Adipocyte (in vitro differentiated cells): ENCODE measurements around the gene NTRK2.

Experiments
- DNase-seq: peaks from one replicate; pipeline ENCODE4 v3.0.0-alpha.2; 2015; ENCODE audit warnings: low read depth
- H3K27me3 ChIP-seq: replicated peaks from 2 replicates; pipeline ENCODE4 v1.7.0; 2013; ENCODE audit warnings: mild to moderate bottlenecking, low read length, moderate library complexity; ENCODE audit not compliant: control insufficient read depth, insufficient read depth
- H3K36me3 ChIP-seq: 2 replicates; pipeline ENCODE4 v1.7.0; 2013; ENCODE audit warnings: low read length, mild to moderate bottlenecking, moderate library complexity; ENCODE audit not compliant: control insufficient read depth, insufficient read depth, severe bottlenecking
- H3K4me1 ChIP-seq: 2 replicates; pipeline ENCODE4 v1.7.0; 2013; ENCODE audit warnings: mild to moderate bottlenecking, low read length, moderate library complexity; ENCODE audit not compliant: control insufficient read depth, insufficient read depth
- H3K4me3 ChIP-seq: 2 replicates; pipeline ENCODE4 v1.7.0; 2013; ENCODE audit warnings: mild to moderate bottlenecking, low read length, moderate library complexity
- H3K9ac ChIP-seq: 2 replicates; pipeline ENCODE4 v1.7.0; 2013; ENCODE audit warnings: mild to moderate bottlenecking, low read length, moderate library complexity
- H3K9me3 ChIP-seq: 2 replicates; pipeline ENCODE4 v1.7.0; 2013; ENCODE audit warnings: mild to moderate bottlenecking, low read length, moderate library complexity; ENCODE audit not compliant: control insufficient read depth

The NTRK2 gene

GRCh38 chr9:84899326-84899725, 229.8 kb downstream of the NTRK2 start:
- Histone ChIP-seq H3K9me3 (peaks cover 8% of the 10 kb centered on the region), H3K4me1 (no peaks in the 10 kb centered on the region), H3K9ac (no peak overlapping the region), H3K4me3 (no peak overlapping the region), H3K36me3 (no peaks in the 10 kb centered on the region), H3K27me3 (no peaks in the 10 kb centered on the region)
- no peak for DNase-seq

GRCh38 chr9:84900421-84900820, 230.9 kb downstream of the NTRK2 start:
- DNase-seq = no peak
- Histone ChIP-seq H3K9ac (no peak overlapping the region), H3K27me3 (no peaks in the 10 kb centered on the region), H3K4me1 (no peaks in the 10 kb centered on the region), H3K4me3 (no peak overlapping the region), H3K9me3 (peaks cover 8% of the 10 kb centered on the region), H3K36me3 (no peaks in the 10 kb centered on the region)

DNA sequence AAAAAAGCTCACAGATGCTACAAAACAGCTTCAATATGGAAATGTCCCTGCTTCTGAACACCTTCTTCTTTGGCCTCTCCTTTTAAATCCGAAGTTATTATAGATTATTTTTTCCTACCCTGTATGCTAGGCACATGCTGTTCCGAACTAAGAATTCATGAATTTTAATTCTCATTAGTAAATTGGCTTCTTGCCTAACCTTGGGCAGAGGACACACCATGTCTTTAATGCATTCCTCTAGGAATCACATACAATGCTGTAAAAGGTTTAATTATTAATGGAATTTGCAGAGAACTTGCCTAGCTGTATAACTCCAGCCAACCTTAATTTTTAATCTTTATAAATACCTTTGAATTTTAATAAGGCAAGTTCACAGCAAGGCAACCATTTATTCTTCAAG, 234.4 kb downstream of the NTRK2 start:
- DNase-seq = no peak
- Histone ChIP-seq H3K4me3 (no peak overlapping the region), H3K36me3 (no peaks in the 10 kb centered on the region), H3K9me3 (peaks cover 8% of the 10 kb centered on the region), H3K4me1 (no peaks in the 10 kb centered on the region), H3K27me3 (no peaks in the 10 kb centered on the region), H3K9ac (no peak overlapping the region)

DNA sequence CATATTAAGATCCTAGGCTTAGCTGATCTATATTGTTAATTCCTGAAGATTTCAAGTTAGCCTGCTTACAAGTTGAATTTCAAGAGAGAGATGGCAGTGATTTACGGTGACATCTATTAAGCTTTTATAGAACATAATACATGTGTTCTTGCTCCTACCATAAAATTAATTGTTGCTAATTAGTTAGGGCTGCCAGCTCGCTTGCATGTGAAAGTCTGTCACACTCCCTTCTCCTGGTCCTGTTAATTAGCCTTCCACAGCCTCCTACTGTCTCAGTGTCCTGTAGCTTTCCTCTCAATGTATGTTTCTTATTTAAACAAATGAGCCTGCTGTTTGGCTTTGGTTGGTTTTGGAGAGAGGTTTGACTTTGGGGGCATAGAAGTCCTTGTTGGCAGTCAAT, 247.2 kb downstream of the NTRK2 start:
- Histone ChIP-seq H3K4me3 (no peak overlapping the region), H3K4me1 (peaks cover 9% of the 10 kb centered on the region)

GRCh38 chr9:84917366-84918070, 248.0 kb downstream of the NTRK2 start:
- Histone ChIP-seq H3K9ac (no peak overlapping the region), H3K9me3 (no peaks in the 10 kb centered on the region), H3K27me3 (no peaks in the 10 kb centered on the region), H3K4me3 (no peak overlapping the region), H3K4me1 (peaks cover 9% of the 10 kb centered on the region), H3K36me3 (no peaks in the 10 kb centered on the region)
- DNase-seq = no peak

More for the DNA sequence above, 247.2 kb downstream of the NTRK2 start:
- no peaks in the 10 kb centered on the region for H3K9me3 ChIP-seq
- H3K9ac ChIP-seq = no peak overlapping the region
- H3K36me3 ChIP-seq = no peaks in the 10 kb centered on the region
- H3K27me3 ChIP-seq = no peaks in the 10 kb centered on the region
- no peak for DNase-seq

- peaks cover 9% of the 10 kb centered on the region for H3K4me1 ChIP-seq
- no peaks in the 10 kb centered on the region for H3K27me3 ChIP-seq
- H3K36me3 ChIP-seq = no peaks in the 10 kb centered on the region
- H3K4me3 ChIP-seq = no peak overlapping the region
- H3K9me3 ChIP-seq = no peaks in the 10 kb centered on the region
- no peak for DNase-seq
- no peak overlapping the region for H3K9ac ChIP-seq
These were observed 249.9 kb downstream of the NTRK2 start for GRCh38 chr9:84919440-84919839.

GRCh38 chr9:84921175-84921574, 251.6 kb downstream of the NTRK2 start:
- H3K9ac ChIP-seq = no peak overlapping the region

GRCh38 chr9:84922051-84922450, 252.5 kb downstream of the NTRK2 start:
- no peaks in the 10 kb centered on the region for H3K27me3 ChIP-seq
- H3K4me1 ChIP-seq = peaks cover 9% of the 10 kb centered on the region

More at GRCh38 chr9:84921175-84921574, 251.6 kb downstream of the NTRK2 start:
- no peak for DNase-seq
- Histone ChIP-seq H3K4me3 (no peak overlapping the region), H3K4me1 (peaks cover 9% of the 10 kb centered on the region), H3K36me3 (no peaks in the 10 kb centered on the region), H3K9me3 (no peaks in the 10 kb centered on the region), H3K27me3 (no peaks in the 10 kb centered on the region)

DNA sequence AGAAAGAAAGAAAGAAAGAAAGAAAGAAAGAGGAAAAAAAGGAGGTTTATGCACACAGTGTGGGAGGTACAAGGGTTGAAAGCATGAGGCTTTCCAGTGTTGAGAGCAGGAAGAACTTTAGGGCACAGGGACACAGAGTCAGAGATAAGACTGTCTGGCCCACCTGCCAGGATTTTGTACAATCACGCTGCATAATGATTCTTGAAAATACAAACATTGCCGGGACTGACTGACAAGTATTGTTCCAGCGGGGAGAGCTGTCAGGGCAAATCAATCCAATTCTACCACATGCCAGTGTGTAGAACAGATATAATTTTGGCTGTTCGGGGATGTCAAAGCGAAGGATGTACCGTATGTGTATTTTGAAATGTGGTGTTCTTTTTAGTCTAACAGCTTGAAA, 254.7 kb downstream of the NTRK2 start:
- DNase-seq = no peak
- Histone ChIP-seq H3K4me3 (no peak overlapping the region), H3K4me1 (no peaks in the 10 kb centered on the region), H3K9ac (no peak overlapping the region), H3K9me3 (no peaks in the 10 kb centered on the region), H3K27me3 (no peaks in the 10 kb centered on the region), H3K36me3 (no peaks in the 10 kb centered on the region)

More at GRCh38 chr9:84922051-84922450, 252.5 kb downstream of the NTRK2 start:
- Histone ChIP-seq H3K36me3 (no peaks in the 10 kb centered on the region), H3K9ac (no peak overlapping the region), H3K4me3 (no peak overlapping the region), H3K9me3 (no peaks in the 10 kb centered on the region)
- DNase-seq = no peak

GRCh38 chr9:84925225-84925872, 255.8 kb downstream of the NTRK2 start:
- Histone ChIP-seq H3K9me3 (no peaks in the 10 kb centered on the region), H3K27me3 (no peaks in the 10 kb centered on the region)

DNA sequence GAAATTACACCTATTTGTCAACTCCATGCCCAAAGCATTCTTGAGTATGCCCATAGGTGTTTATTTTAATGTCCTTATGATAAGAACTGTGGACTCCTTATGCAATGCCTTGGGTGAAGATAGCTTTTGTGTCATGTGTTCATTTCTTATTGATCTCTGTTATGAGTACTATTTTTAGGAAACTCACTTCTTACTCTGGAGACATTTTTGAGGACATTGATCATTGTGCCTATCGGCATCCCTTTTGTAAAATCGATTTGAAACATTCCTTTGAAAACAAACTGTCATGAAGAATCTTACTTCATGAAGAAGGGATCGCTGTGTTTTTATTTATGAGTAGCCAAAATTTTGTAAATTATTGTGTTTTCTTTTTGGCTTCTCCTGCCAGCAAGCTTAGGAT, 257.3 kb downstream of the NTRK2 start:
- no peaks in the 10 kb centered on the region for H3K4me1 ChIP-seq
- no peak for DNase-seq
- no peaks in the 10 kb centered on the region for H3K9me3 ChIP-seq
- H3K9ac ChIP-seq = no peak overlapping the region
- H3K27me3 ChIP-seq = no peaks in the 10 kb centered on the region
- no peaks in the 10 kb centered on the region for H3K36me3 ChIP-seq
- H3K4me3 ChIP-seq = no peak overlapping the region

More at GRCh38 chr9:84925225-84925872, 255.8 kb downstream of the NTRK2 start:
- no peaks in the 10 kb centered on the region for H3K4me1 ChIP-seq
- DNase-seq = no peak
- no peak overlapping the region for H3K9ac ChIP-seq
- H3K4me3 ChIP-seq = no peak overlapping the region
- no peaks in the 10 kb centered on the region for H3K36me3 ChIP-seq
